ENCODE results near the gene PVALEF.

PVALEF gene

GRCh38 chr17:81157848-81158687, 7.2 kb upstream of the PVALEF start:
- TF ChIP-seq, protein P1, sequence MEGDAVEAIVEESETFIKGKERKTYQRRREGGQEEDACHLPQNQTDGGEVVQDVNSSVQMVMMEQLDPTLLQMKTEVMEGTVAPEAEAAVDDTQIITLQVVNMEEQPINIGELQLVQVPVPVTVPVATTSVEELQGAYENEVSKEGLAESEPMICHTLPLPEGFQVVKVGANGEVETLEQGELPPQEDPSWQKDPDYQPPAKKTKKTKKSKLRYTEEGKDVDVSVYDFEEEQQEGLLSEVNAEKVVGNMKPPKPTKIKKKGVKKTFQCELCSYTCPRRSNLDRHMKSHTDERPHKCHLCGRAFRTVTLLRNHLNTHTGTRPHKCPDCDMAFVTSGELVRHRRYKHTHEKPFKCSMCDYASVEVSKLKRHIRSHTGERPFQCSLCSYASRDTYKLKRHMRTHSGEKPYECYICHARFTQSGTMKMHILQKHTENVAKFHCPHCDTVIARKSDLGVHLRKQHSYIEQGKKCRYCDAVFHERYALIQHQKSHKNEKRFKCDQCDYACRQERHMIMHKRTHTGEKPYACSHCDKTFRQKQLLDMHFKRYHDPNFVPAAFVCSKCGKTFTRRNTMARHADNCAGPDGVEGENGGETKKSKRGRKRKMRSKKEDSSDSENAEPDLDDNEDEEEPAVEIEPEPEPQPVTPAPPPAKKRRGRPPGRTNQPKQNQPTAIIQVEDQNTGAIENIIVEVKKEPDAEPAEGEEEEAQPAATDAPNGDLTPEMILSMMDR (IDR thresholded peaks at IDR 0.05; ENCODE audit: extremely low read depth, insufficient read depth, missing control alignments) = no peak
- DNase-seq (ENCODE audit: low spot score) = no peak
- in situ Hi-C loops (cut with MboI; ENCODE audit: low pct_unique_long_range_greater_than_20kb, low sequenced_read_pairs, unreplicated experiment) = no loop called here

- DNase-seq (ENCODE audit: low spot score) = no peak
- TF ChIP-seq, protein P1 (IDR thresholded peaks at IDR 0.05; ENCODE audit: extremely low read depth, insufficient read depth, missing control alignments) = no peak
- in situ Hi-C loops (cut with MboI; ENCODE audit: low pct_unique_long_range_greater_than_20kb, low sequenced_read_pairs, unreplicated experiment) = no loop called here
Observed at GRCh38 chr17:81158688-81159590, 6.4 kb upstream of the PVALEF start.

DNA sequence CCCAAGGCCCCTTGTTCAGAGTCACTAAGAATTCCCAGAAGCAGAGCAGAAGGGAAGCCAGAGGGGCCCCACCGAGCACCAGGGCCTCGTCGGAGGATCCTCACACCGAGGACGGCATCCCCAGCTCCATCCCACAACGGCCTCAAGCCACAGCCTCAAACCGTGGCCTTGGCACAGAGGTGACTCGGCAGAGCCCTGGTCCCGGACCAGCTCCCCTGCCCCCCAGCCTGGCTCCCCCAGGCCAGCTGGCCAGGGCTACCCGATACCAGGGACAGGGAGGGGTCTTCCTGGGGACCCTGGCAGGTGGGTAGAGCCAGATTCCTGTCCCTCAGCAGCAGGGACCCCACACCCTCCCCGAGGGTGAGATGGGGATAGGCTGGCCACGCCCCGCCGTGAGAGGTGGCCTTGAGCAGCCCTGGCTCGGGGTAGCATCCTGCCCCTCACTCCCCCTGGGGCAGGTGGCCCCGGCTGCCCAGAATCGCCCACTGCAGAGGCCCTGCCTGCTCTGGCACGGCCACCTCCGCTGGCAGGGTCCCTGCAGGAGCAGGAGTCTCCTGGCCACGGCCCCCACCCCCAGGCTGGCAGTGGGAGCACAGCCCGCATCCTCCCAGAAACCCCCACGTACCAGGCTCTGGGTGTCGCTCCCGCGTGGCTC, 5.6 kb upstream of the PVALEF start:
- in situ Hi-C loops (cut with MboI; ENCODE audit: low pct_unique_long_range_greater_than_20kb, low sequenced_read_pairs, unreplicated experiment) = no loop called here
- no peak for DNase-seq (ENCODE audit: low spot score)
- TF ChIP-seq, protein P1 (IDR thresholded peaks at IDR 0.05; ENCODE audit: extremely low read depth, insufficient read depth, missing control alignments) = no peak

- in situ Hi-C loops (cut with MboI; ENCODE audit: low pct_unique_long_range_greater_than_20kb, low sequenced_read_pairs, unreplicated experiment) = no loop called here
- DNase-seq (ENCODE audit: low spot score) = no peak
- TF ChIP-seq, protein P1 (IDR thresholded peaks at IDR 0.05; ENCODE audit: extremely low read depth, insufficient read depth, missing control alignments) = no peak
Observed at GRCh38 chr17:81160306-81160705, 5.0 kb upstream of the PVALEF start.

GRCh38 chr17:81160747-81161453, 4.4 kb upstream of the PVALEF start:
- TF ChIP-seq, protein P1 (IDR thresholded peaks at IDR 0.05; ENCODE audit: extremely low read depth, insufficient read depth, missing control alignments) = no peak
- in situ Hi-C loops (cut with MboI; ENCODE audit: low pct_unique_long_range_greater_than_20kb, low sequenced_read_pairs, unreplicated experiment) = no loop called here
- DNase-seq (ENCODE audit: low spot score) = no peak

DNA sequence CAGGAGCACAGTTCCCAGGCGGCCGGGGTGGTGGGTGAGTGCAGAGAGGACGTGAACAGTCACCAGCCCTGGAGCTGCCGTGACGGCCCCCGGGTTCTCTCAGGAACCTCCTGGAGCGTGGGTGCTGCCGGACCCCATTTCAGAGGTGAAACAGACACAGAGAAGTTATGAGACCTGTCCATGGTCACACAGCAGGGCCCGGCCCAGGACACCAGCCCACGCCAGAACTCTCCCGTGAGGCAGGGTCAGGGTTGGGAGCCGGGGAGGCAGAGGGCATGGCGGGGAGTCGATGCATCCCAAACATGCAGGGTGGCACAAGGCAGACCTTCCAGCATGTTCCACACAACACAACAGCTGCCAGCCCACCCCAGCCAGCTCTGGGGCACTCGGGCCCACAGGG, 3.8 kb upstream of the PVALEF start:
- TF ChIP-seq, protein P1 (IDR thresholded peaks at IDR 0.05; ENCODE audit: extremely low read depth, insufficient read depth, missing control alignments) = no peak
- DNase-seq (ENCODE audit: low spot score) = no peak
- in situ Hi-C loops (cut with MboI; ENCODE audit: low pct_unique_long_range_greater_than_20kb, low sequenced_read_pairs, unreplicated experiment) = no loop called here
